Breast epithelium (tissue), 4 donors: ENCODE measurements around the gene CRTAC1. TPM values are rescaled to one million over a fixed set of nuclear protein-coding genes. Genes with fewer than 3 reads are reported as not detected.
A peak's percentile ranks its signal among the peaks of the same experiment; 100 is the strongest.

Experiments
- DNase-seq, 2 donors: peaks; one replicate each; pipeline ENCODE4 v3.0.0-alpha.2; 2019; ENCODE audit warnings: low spot score in 2 of 2
- H3K27ac ChIP-seq, 2 donors: fragments of 200-600 bp; sonication (generic) in 1 of 2; one replicate each; pipeline ENCODE4 v1.5.1; 2016 to 2019; ENCODE audit warnings: mild to moderate bottlenecking in 1 of 2
- H3K27me3 ChIP-seq, 2 donors: fragments of 200-600 bp; sonication (generic) in 1 of 2; one replicate each; pipeline versions ENCODE4 v1.5.1 to v1.6.0; 2017 to 2019; ENCODE audit warnings: control low read depth in 1 of 2, mild to moderate bottlenecking in 1 of 2
- H3K36me3 ChIP-seq: fragments of 200-600 bp; one replicate; pipeline ENCODE4 v1.5.1; 2019
- H3K4me1 ChIP-seq, 2 donors: fragments of 200-600 bp; sonication (generic); one replicate each; pipeline ENCODE4 v1.5.1; 2016 to 2019; ENCODE audit warnings: control low read depth in 1 of 2
- H3K4me3 ChIP-seq, 3 donors: fragments of 200-600 bp; sonication (generic); 1 replicate in 2 of 3; 2 replicates in 1 of 3; pipeline ENCODE4 v1.5.1; 2016 to 2019; ENCODE audit warnings: mild to moderate bottlenecking in 3 of 3, moderate library complexity in 2 of 3
- H3K9me3 ChIP-seq, 2 donors: fragments of 200-600 bp; sonication (generic) in 1 of 2; one replicate each; pipeline ENCODE4 v1.5.1; 2016 to 2019; ENCODE audit warnings: control low read depth in 1 of 2
- CTCF ChIP-seq, 3 donors: fragments of 450-650 bp; IDR thresholded peaks; one replicate each; pipeline ENCODE4 v1.5.1; 2016 to 2017; ENCODE audit warnings: antibody characterized with exemption in 3 of 3, mild to moderate bottlenecking in 3 of 3, moderate library complexity in 3 of 3
- POLR2A ChIP-seq: fragments of 450-650 bp; IDR thresholded peaks from one replicate; pipeline ENCODE4 v1.6.1; 2016; ENCODE audit warnings: antibody characterized with exemption, mild to moderate bottlenecking, moderate library complexity
- POLR2AphosphoS5 ChIP-seq, 3 donors: sonication (generic); formaldehyde crosslinking; IDR thresholded peaks; one replicate each; pipeline ENCODE4 v1.6.1; 2017; ENCODE audit warnings: antibody characterized with exemption in 3 of 3
- intact Hi-C: fragments of 100-400 bp; cut with DNase I; formaldehyde crosslinking; loops from one replicate; pipeline ENCODE4 v1.15.1; 2023; ENCODE audit warnings: low total_unique reads
- total RNA-seq, 3 donors: library from RNA; depleted of rRNA; stranded (reverse); fragments of >200 nt; gene quantifications; one replicate each; pipeline ENCODE4 v1.1.0, GENCODE V29; 2016

CRTAC1 gene
- total RNA-seq, 3 donors from 2014 or later: 1.6 to 4.7 (median 1.9) TPM

- Histone ChIP-seq H3K4me1 (no peaks in the 10 kb centered on the region), H3K27ac (no peak overlapping the region), H3K36me3 (no peaks in the 10 kb centered on the region), H3K4me3 (no peak overlapping the region), H3K27me3 (no peaks in the 10 kb centered on the region), H3K9me3 (no peaks in the 10 kb centered on the region)
- TF ChIP-seq CTCF (IDR thresholded peaks at IDR 0.05) (no peak), POLR2AphosphoS5 (IDR thresholded peaks at IDR 0.05) (no peak)
- intact Hi-C loops: no loop called here
- no peak for DNase-seq
Observed at GRCh38 chr10:97883092-97883485, 147.3 kb downstream of the CRTAC1 start.

- Histone ChIP-seq H3K27me3 (no peaks in the 10 kb centered on the region), H3K4me3 (no peak overlapping the region), H3K9me3 (no peaks in the 10 kb centered on the region), H3K4me1 (no peaks in the 10 kb centered on the region), H3K27ac (no peak overlapping the region), H3K36me3 (no peaks in the 10 kb centered on the region)
- no peak for TF ChIP-seq CTCF (IDR thresholded peaks at IDR 0.05)
- peak in 1 of 2 donors; percentile 44 for DNase-seq
- intact Hi-C loops: no loop called here
Observed at GRCh38 chr10:97882142-97883091, 148.0 kb downstream of the CRTAC1 start.

GRCh38 chr10:97880109-97880508 is 150.3 kb downstream of the CRTAC1 start:
- H3K27ac ChIP-seq: no peak overlapping the region
- H3K36me3 ChIP-seq: no peaks in the 10 kb centered on the region
- DNase-seq: peak in 1 of 2 donors; percentile 43
- H3K4me3 ChIP-seq: no peak overlapping the region
- intact Hi-C loops: no loop called here
- no peaks in the 10 kb centered on the region for H3K4me1 ChIP-seq
- H3K27me3 ChIP-seq: no peaks in the 10 kb centered on the region
- H3K9me3 ChIP-seq: no peaks in the 10 kb centered on the region
- TF ChIP-seq CTCF (IDR thresholded peaks at IDR 0.05): no peak
- TF ChIP-seq POLR2AphosphoS5 (IDR thresholded peaks at IDR 0.05): no peak
- TF ChIP-seq POLR2A: no peak

GRCh38 chr10:97879241-97879640 is 151.2 kb downstream of the CRTAC1 start:
- TF ChIP-seq POLR2AphosphoS5 (IDR thresholded peaks at IDR 0.05) (no peak), POLR2A (no peak), CTCF (IDR thresholded peaks at IDR 0.05) (no peak)
- H3K36me3 ChIP-seq: no peaks in the 10 kb centered on the region
- intact Hi-C loops: no loop called here
- H3K27me3 ChIP-seq: no peaks in the 10 kb centered on the region
- H3K4me1 ChIP-seq: no peaks in the 10 kb centered on the region
- H3K4me3 ChIP-seq: no peak overlapping the region
- H3K9me3 ChIP-seq: no peaks in the 10 kb centered on the region
- no peak overlapping the region for H3K27ac ChIP-seq
- DNase-seq: no peak

- Histone ChIP-seq H3K9me3 (no peaks in the 10 kb centered on the region), H3K4me1 (no peaks in the 10 kb centered on the region), H3K36me3 (no peaks in the 10 kb centered on the region), H3K4me3 (no peak overlapping the region), H3K27me3 (no peaks in the 10 kb centered on the region), H3K27ac (no peak overlapping the region)
- DNase-seq: no peak
- TF ChIP-seq CTCF (IDR thresholded peaks at IDR 0.05) (no peak), POLR2A (no peak), POLR2AphosphoS5 (IDR thresholded peaks at IDR 0.05) (no peak)
- intact Hi-C loops: no loop called here
Observed at GRCh38 chr10:97876402-97876801, 154.0 kb downstream of the CRTAC1 start.
